VCaP (cell line): ENCODE data around the gene ZNF688.

ENCODE experiments used
- H3K27ac ChIP-seq: fragments of 450-650 bp; 2 replicates; pipeline ENCODE4 v1.5.1; 2017
- TF ChIP-seq, protein P1 (sequence below): fragments of 450-650 bp; conservative IDR thresholded peaks from 2 replicates; pipeline ENCODE4 v1.5.1; 2017; ENCODE audit warnings: mild to moderate bottlenecking, moderate library complexity

Gene ZNF688

DNA sequence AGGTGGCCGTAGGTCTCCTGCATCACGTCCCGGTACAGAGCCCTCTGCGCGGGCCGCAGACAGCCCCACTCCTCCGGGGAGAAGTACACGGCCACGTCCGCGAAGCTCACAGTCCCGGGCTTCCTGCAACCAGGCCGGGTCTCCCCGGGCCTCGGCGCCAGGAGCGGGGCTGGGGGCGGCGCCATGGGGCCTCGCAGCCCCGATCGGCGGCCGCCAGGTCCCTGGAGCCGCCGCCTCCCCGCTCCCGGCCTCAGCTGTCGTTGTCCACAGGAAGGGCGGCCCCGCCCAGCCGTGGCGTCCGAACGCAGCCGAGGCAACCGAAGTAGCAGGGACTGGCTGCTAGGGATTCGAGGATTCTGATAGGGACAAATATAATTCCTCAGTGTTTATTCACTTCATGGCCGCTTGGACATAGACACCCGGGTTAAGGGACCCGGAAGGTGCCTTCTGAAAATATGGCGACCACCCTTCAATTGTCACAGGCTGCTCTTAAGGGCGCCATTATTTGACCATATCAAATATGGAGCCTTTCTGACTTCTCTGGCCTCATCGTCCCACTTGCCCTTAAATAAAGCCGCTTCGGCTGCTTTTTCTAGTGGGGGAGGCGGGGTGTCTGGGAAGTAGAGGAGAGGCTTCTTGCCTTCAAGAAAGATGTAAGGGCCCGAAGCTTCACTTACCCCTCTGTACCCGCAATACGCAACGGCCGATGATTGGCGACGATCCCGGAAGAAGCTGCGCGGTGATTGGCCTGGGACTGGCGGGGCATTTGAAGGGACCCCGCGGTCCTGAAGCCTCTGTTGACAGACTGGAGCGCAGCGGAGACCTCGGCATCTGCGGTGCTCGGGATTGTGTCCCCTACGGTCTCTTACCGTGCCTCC lies at the start of gene ZNF688:
Gene ZNF688, minus strand, starts transcription at position 270 of the 878 bp plus-strand sequence. Its CDS starts 85 bp downstream, at position 185.
- H3K27ac ChIP-seq: peak within 1 kb of the TSS; percentile 93
- TF ChIP-seq, protein P1, sequence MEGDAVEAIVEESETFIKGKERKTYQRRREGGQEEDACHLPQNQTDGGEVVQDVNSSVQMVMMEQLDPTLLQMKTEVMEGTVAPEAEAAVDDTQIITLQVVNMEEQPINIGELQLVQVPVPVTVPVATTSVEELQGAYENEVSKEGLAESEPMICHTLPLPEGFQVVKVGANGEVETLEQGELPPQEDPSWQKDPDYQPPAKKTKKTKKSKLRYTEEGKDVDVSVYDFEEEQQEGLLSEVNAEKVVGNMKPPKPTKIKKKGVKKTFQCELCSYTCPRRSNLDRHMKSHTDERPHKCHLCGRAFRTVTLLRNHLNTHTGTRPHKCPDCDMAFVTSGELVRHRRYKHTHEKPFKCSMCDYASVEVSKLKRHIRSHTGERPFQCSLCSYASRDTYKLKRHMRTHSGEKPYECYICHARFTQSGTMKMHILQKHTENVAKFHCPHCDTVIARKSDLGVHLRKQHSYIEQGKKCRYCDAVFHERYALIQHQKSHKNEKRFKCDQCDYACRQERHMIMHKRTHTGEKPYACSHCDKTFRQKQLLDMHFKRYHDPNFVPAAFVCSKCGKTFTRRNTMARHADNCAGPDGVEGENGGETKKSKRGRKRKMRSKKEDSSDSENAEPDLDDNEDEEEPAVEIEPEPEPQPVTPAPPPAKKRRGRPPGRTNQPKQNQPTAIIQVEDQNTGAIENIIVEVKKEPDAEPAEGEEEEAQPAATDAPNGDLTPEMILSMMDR: no peak

DNA sequence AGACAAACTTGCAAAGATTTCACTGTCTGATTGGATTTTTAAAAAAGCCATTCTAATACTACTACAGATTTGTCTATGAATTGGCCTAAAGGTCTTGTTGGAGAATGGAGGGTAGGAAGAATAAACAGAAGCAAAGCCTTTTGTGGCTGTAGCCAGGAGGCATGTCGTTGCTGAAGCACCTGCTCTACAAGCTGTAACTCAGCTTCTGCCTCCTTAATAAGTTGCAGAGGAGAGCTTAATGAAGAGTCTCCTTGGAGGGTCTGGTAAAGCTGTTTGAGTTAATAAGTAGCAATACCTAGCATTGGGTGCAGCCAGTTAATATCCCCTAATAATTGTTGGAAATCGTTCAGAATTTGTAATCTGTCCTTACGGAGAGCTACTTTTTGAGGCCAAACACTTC lies 48.7 kb upstream of the ZNF688 start:
- no peak overlapping the region for H3K27ac ChIP-seq
- TF ChIP-seq, protein P1: no peak

DNA sequence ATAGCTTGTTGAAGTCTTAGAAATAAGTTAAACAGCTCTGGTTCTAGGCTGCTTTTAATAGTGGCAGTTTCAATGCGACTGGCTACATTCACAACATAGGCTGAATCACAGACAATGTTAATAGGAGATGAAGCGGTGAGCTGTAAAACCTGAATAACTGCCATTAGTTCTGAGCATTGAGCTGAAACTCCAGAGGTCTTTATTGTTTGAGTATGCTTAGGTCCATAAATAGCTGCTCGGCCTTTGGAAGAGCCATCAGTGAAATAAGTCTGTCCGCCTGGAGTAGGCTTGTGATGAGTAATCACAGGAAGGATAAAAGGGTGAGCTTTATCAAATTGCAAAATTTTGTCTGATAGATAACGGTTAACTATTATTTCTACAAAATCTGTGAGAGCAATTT lies 48.1 kb upstream of the ZNF688 start:
- no peak overlapping the region for H3K27ac ChIP-seq
- TF ChIP-seq, protein P1: no peak

DNA sequence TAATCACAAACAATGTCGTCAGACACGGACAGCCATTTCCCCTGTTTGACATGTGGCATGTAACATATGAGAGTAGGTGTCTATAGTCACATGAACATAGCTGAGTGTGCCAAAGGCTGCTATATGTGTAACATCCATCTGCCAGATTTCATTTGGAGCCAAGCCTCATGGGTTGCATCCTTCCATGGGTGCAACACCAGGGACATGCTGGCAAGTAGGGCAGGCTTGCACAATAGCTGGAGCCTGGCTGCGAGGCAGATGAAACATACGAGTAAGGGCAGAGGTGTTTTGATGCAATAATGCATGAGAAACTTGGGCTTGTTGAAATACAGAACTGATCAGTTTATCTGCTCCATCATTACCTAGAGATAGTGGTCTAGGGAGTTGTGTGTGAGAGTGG lies 47.7 kb upstream of the ZNF688 start:
- TF ChIP-seq, protein P1: no peak
- H3K27ac ChIP-seq: no peak overlapping the region

DNA sequence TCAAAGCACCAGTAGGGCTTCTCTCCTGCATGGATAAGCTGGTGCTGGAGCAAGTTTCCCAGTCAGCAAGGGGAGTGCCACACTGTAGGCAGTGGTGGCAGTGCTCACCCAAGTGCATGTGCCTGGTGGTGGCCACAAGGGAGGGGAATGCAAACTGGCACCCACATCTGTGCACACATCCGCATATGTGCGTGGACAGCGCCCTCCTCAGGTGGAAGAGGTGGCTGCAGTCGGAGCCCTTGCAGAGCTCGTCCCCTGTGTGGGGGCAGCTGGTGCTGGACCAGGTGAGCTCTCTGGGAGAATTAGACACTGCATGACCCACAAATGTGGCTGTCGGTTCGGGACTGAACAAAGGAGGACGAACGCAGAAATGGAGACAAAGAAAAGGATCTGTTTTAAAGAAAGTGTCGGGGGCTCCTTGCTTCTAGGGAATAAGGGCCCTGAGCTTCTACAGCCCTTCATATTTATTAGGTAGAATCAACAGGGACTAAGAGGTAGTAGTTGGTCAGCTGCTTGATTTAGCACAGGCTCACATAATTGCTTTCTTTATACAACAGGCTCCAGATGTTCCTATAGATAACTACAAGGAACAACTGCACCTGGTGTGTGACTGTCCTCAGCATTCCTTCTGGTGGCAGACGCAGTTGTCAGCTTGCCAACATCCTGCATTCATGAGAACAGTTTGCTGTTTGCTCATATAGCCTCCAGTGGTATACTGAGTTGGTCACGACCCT lies 44.0 kb upstream of the ZNF688 start:
- TF ChIP-seq, protein P1: no peak

DNA sequence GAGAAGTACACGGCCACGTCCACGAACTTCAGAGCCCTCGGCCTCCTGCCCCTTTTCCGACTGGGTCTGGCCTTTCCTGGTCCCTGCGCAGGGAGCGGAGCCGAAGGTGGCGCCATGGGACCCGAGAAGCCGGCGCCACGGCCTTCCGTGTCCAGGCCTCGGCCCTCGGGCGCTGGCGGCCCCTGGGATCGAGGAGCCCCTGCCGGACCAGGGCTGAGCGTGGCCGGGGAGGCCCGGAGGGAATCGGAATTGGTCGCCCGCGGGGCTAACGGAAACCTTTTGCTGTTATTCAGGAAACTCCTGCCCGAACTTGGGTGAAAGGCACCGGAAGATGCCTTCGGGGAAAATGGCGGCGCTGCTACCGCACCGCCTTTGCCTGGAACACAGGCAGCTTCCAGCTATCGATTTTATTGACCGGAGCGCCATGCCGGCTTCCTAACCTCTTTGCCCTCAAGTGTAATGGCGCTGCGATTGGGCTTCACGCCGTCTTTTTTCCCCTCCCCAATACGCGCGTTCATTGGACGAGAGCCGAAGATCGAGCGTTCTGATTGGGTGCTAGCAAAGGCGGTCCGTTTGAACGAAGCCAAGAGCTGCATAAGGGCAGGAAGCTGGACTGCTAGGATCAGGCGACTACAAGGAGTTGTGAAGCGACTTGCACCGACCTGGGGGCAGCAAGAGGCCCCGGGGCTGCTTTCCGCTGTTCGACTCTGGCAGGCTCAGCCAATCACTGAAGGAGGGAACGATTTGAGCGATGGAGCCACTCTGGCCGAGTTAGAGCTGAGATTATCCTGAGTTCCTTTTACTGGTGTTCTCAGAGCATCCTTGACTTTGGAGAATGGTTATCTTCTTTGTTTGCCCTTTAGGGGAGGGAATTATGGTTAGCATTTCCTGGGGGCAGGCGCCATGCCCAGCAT lies 38.7 kb upstream of the ZNF688 start, which contains the start of gene ZNF689:
Gene ZNF689, minus strand, starts transcription at position 464 of the 914 bp plus-strand sequence. Its CDS starts 348 bp downstream, at position 116.
- TF ChIP-seq, protein P1: no peak
- H3K27ac ChIP-seq: peak within 1 kb of the TSS; percentile 97

More for the DNA sequence above, 44.0 kb upstream of the ZNF688 start:
- H3K27ac ChIP-seq: peak overlapping the region; percentile 72
